HG02973 (cell line): Measurements from ENCODE around the gene SETD5.
"Not testable (repeated sequence)": the region's sequence is repeated elsewhere in the genome, so short reads cannot be mapped to it uniquely, and the experiment has no call there.

Experiments
- ATAC-seq: cut with Tn5 transposase; IDR thresholded peaks from one replicate; pipeline ENCODE4 v1.9.1; 2021; ENCODE audit warnings: moderate library complexity; ENCODE audit not compliant: unreplicated experiment

SETD5 gene

DNA sequence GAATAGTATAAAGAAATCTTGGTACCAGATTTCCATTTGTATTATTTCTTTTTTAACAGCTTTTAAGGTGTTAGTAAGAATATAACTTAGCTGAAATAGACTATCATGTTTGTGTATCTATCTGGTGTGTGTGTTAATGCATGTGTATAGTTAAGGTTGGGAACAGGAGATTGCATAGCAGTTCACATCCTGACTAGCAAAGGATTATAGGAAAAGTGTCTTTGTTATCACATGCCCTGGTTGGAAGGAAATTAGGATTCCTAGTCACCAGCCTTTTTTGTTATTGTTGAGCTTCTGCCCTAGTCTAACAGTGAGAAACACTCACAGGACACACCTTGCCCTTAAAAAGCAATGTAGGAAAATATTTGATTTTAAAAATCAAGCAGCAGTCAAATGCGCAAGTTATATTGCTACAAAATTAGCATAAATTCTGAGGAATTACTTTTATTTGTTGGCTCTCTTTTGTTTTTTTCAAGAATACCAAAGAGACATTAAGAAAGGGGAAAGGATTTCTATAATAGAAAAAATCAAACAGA is 58.2 kb downstream of the SETD5 start:
- ATAC-seq: no peak

DNA sequence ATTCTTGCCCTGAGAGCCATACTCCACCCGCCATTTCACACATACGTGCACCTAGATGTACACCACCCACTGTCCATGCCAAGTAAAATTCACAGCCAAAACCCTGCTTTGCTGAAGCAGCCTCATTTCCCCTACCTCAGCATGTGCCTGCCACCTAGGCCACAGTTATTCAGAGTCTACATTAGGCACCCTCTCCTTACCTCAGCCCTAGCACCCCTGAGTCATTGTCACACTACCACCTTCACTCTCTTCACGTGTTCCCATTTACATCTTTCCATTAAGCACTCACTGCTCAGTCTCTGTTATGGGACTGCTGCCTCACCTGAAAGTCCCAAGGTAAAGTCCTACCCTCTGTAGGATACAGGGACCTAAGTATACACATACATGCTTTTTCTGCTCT is 70.0 kb downstream of the SETD5 start:
- ATAC-seq: no peak

DNA sequence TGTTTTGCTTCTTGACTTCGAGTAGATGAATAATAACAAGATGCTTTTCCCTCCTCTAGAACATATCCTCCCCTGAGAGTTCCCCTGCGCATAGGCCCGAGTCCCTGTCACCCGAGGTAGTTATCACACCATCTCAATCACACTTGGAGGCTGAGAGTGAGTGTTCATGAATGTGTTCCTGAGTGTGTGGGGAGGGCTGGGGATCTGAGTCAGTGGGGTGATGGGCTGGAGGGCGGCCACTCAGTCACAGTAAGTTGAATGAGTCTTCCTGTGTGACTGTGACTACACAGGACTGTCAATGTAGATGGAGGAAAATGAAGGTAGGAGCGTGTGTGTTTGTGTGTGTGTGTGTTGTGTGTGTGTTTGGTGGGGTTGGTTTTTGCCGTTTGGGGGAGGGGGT is 71.0 kb downstream of the SETD5 start:
- no peak for ATAC-seq

DNA sequence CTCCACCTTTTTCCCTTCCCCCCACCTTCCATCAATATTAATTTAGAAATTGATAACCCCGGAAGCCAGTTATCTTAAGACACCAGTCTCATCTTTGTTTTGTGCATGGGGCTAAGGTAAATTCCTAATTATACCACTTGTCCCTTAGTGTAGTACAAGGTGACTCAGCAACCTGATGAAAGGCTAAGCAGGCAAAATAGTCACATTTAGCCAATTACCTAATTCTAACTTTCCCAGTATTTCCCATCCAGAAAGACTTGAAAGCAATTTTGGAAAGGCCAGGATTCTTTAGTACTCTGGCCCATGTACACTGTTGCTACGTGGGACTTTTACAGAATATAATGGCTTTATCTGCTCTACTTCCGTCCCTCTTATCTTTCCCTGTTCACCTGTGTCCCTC is 72.6 kb downstream of the SETD5 start:
- no peak for ATAC-seq

DNA sequence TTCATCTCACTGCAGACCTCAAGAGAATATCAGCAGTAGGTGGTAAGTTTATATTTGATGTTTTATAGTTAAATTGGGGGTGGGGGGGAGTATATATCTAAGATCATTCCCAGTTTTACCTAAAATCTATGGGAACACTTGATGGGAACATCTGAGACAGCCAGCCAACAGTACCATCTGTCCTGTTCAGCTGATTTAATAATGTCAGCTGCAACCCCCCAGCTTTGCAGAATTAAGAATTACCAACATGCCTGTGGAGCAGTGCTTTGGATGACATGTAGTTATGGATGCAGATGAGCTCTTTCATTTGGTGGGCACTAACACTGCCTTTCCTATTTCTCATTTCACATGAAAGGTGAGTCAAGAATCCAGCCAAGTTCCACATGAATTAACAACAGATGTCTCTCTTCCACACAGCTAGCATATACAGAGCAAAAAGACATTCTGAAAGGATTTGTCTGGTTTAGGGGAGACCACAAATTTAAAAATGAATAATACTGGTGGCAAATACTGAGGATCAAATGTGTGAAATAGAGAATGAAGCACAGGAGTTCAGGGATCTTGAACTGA is 76.2 kb downstream of the SETD5 start:
- no peak for ATAC-seq

DNA sequence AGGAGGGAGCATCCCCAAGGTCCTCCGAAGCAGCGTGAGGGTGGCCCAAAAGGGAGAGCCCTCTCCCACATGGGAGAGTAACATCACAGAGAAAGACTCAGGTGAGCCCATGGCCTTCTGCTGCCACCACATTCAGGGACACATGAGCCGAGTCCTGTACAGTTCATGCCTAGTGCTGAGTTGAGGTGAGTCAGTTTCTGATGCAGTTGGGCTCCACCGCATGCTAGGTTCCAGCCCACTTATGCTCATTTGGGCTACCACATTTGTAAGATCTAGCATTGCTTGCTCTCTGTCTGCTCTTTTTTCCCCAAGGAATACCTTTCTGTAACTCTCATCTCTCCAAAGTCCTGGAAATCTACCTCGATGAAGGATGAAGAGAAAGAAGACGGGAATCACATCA is 77.1 kb downstream of the SETD5 start:
- no peak for ATAC-seq

DNA sequence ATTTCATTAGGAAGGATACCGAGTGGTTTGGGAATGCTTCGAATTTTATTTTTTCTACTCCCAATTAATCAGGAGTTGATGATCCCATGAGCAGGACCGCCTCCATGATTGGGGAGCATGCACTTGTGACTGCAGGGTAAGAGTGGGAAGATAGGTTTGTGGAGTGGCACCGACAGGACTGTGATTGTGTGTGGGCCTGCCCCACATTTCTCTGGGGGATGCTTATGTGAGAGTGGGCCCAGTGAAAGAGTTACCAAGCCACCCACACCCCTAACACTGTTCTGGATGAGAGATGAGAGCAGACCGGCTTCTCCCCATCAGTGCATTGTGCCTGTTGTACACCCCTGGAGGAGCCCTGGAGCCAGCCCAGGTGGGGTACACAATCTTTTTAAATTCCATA is 79.5 kb downstream of the SETD5 start:
- no peak for ATAC-seq

DNA sequence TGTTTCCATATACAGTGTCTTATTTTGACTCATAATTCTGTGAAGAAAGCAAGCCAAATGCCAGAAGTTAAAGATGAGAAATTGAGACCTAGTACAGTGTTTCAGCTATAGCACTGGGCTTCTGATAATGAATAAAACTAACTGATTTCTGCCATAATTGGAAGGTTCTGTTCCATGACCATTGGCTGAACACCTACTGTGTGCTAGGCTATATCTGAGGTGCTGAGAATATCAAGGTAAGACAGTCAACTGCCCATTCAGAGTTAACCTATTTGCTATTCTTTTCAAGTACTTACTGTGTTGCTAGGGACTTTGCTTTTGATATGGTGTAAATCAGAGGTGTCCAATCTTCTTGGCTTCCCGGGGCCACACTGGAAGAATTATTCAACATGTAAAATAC is 82.8 kb downstream of the SETD5 start:
- no peak for ATAC-seq

DNA sequence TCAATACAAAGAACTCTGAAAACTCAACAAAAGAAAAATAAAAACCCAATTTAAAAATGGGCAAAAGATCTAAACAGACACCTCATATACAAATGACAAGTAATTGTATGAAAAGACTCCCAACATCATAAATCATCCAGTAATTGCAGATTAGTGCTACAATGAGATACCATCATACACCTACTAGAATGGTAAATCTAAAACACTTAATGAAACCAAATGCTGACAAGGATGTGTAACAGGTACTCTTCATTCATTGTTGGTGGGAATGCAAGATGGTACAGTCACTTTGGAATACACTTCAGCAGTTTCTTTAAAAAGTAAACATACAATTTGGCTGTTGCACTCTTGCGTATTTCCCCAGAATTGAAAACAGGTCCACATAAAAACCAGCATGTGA is 87.8 kb downstream of the SETD5 start:
- ATAC-seq: no peak

DNA sequence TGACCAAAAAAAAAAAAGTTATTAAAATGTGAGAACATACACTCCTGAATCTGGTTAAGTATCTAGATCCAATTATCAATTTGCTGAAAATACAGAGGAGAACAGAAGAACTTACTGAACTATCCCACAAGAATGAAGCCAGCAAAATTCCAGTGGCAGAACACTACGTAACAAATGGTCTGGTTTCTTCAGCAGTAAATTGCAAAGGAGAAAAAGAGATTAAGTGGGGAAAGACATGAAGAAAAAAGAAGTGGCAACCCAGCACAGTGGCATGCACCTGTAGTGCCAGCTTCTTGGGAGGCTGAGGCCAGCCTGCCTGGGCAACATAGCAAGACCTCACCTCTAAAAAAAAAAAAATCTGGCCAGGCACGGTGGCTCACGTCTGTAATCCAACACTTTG is 94.1 kb downstream of the SETD5 start:
- ATAC-seq: no peak

DNA sequence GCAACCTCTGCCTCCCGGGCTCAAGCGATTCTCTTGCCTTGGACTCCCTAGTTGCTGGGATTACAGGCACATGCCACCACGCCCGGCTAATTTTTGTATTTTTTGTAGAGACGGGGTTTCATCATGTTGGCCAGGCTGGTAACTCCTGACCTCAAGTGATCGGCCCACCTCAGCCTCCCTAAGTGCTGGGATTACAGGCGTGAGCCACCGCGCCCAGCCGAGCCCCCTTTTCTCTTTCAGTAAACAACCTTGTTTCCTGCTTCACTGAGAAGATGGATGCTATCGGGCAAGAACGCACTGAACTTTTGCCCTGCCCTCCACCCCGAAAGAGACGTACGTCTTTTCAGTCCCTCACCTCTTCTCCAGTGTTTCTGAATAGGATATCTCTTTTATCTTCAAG is 96.6 kb downstream of the SETD5 start:
- not testable (repeated sequence) for ATAC-seq

DNA sequence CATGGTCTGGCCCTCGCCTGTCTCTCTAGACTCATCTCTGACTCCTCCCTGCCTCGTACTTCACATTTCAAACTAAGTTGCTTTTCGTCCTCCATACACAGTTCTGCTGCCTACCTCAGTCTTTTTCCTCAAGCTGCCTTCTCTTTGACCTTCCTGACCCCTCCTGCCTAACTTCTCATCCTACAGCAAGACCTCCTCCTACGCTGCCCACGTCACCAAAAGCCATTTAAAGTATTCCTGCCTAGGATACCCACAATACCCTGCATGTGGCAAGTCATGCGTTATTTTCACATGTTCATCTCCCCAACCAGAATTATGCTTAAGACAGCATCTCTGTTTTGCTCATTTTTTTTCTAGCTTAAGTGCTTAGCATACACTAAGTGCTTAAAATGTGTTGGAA is 99.5 kb downstream of the SETD5 start:
- no peak for ATAC-seq

DNA sequence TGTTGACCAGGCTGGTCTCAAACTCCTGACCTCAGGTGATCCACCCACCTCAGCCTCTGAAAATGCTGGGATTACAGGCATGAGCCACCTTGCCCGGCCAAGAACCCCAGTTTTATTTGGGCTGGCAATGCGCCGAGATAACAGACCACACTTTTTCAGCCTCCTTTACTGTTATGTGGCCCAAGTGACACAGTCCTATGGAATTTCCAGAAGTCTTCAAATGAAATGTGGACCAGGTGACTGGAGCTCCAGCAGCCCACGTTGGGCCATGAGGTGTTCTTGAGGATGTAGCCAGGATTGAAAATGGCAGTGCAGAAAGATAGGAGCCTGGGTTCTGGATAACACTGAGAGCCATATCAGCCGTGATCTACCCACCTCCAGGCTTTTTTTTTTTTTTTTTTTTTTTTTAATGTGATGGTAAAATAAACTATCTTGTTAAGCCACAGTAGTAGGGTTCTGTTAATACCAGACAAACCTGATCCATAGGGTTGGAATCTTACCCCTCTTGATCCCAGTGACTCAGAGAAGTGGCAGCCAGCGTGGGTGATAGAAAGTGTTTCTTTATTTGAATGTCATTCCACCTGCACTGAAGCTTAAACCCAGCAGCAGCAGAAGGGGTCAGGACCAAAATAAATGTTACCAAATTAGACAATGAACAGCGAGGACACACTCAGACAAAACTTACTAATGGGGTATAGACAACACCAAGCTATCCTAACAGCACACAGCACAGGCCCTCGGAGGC is 100.6 kb downstream of the SETD5 start:
- ATAC-seq: no peak

DNA sequence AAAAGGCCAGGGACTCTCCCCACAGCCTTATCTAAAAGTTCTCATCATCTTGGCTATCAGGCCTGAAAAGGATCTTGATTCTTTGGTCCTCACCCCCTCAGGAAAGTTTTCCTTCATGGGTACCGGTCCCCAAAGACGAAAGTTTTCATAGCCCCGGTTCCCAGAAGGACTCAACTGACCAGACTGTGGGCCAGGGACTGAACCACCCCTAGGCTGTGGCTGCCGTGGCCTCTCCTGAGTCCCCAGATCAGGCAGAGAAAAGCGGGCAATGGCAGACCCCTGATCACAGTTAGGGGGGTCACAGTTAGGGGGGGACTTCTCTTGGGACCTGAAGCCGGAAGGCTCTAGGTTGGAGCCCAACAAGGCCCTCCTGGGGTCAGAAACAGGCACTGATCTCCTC is 101.4 kb downstream of the SETD5 start:
- no peak for ATAC-seq

DNA sequence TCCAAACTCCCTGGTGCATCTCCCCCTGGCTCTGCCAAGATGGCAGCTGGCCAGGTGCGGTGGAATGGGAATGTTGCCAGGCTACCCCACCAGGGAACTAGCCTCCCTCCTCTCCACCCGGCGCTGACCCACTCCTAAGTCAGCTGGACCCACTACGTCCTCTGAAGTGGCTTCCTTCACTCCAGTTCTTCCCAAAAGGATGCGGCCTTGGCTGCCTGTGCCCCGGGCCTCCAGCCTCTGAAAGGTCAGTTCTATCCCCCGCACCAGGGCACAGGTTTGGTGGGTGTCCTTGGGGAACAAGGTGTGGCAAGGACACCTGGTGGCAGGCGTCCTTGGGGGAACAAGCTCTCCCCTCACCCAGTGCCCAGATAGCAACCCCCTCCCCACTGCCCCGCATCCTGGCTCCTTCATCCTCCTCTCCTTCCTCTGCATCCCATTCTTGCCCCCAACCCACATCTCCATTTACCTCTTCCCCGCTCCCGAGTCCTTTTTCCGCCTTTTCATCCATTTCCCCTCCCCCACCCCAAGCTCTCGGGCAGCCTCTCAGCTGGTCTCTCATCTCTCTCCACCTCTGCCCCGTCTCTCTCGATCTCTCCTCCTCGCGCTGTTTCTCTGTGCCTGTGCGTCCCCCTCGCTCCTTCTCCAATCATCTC is 102.2 kb downstream of the SETD5 start:
- ATAC-seq: no peak

DNA sequence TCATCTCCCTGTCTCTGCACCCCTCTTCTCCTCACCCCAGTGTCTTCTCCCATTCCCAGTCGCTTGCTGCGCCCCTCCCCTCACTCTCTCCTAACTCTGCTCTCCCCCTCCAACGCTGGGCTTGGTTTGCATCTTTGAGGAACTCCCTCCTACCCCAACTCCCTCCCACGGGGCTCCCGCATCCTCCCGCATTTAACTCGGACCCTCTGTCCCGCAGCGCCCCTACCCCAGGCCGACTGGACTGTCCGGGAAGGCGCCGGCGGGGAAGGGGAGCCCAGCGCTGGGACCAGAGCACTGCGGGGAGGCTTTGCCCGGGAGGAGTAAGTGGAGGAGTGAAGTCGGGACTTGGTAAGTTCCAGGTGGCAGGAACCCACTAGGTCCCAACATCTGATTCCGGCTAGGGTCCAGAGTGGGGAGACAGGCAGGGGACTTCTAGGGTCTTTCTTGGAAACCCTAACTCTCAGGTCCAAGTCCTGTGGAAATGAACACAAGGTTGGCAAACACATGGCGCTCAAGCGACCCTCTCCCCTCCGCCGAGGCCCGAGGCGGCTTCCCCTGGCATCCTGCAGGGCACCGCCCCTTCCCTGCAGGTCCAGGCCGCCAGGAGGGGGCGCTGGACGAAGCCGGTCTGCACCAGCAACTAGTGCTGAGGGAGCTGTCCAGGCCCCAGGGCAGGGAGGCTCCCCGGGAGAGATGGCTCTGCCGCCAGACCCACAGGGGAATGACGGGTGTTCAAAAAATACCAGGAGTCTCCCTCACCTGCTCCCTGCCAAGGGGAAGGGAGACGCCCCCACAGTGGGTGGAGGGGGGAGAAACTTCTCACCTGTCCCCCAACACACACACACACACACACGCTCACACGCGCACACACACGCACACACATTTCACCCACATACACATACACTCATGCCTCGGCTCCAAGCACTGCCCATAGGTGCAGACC is 103.0 kb downstream of the SETD5 start:
- no peak for ATAC-seq

DNA sequence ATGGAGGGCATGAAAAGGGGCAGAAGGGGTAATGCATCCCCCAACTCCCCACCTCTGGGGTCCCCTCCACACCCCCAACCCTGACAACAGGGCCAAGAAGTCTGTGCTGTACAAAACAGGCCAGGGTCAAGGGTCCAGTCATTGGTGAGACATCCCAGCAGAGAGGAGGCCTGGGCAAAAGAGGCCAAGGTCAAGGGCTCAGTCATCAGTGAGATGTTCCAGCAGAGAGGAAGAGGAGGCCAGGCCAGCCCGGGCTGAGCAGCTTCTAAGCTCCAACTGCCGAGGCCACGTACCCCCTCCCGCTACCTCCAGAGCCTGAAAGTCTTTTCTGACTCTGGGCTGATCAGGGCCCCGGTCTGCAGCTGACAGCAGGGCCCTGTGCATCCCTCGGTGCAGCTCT is 103.8 kb downstream of the SETD5 start:
- ATAC-seq: no peak

DNA sequence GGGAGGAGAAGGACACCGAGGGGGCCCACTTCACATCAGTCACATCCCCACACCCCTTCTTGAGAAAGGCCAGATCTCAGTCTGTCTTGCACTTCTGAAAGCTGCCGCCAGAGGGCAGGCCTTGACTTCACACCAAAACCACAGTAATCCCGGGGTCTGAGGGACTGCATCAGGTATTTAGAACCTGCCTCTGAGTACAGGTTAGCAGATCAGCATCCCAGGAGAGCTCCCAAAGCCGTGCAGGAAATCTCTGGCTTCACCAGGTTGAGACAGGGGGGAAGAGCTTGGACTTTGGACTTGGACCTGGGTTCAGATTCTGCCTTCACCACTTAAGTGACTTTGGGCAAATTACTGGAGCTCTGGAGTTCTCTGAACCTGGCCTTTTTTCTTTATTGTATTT is 105.9 kb downstream of the SETD5 start:
- ATAC-seq: no peak

DNA sequence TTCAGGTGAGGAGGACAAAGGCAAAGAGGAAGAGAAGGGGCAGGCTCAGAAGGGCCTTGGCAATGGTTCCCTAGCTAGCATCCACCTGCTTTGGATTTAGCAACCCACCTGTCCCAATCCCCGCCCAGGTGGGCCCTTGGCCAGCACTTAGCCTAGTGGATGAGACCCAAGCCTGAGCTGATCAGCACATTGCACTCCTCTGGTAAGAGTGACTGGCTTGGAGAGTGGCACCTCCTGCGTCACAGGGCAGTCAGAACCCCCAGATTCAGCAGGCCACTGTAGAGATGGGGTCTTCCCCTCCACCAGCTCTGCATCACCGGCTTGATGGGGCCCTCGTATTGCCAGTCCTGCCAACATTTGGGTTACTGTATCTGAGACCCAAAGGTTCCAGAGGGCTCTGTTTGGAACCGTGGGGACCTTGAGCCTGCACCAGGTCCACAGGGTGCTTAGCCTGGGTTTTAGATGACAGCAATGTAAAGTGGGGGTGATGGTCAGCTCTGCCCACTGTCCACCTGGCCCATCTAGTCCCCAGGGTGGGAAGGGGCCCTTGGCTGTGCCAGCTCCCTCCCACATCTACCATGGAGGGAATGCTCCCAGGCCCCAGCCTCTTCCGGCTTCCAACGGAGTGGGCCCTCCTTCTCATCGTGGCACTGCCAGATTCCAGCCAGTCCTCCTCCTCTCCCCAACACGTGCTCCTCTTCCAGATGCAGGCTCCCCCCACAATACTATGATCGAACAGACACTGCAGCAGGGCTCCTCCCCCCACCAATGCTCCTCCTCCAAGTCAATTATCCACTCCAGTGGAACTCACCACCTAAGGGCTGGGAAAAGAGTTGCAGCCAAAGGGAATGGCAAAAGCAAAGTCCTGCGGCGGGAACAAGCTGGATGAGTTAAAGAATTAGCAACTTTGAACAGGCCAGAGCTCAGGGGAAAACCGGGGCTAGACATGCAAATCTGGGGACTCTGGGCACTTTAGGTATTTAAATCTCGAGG is 110.5 kb downstream of the SETD5 start:
- ATAC-seq: no peak

DNA sequence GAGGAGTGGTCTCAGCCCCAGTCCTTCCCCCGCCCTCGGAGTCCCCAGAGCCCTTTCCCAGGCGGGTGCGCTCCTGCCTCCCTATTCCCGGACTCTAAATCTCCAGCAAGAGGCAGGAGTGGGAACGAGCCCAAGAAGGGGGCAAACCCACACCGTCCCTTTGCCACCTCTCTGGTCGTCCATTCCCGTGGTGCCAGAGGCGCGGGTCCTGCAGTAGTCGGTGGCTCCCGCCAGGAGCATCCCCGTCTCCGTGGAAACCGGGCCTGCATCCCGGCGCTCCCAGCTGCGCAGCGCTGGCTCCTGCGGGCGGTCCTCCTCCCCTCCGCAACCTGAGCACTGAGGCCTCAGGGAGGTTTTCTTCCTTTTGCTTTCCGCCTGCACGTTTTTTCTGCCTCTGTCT is 111.4 kb downstream of the SETD5 start:
- ATAC-seq: no peak
